IPS DF 4.7 (cell line): Measurements from ENCODE around the gene CPZ.
"Not testable (repeated sequence)": the region's sequence is repeated elsewhere in the genome, so short reads cannot be mapped to it uniquely, and the experiment has no call there.

Experiments
- DNase-seq: peaks from one replicate; pipeline ENCODE4 v3.0.0-alpha.2; 2013; ENCODE audit warnings: low spot score; ENCODE audit errors: extremely low read depth

CPZ gene

GRCh38 chr4:8649631-8650361 lies 57.2 kb downstream of the CPZ start:
- no peak for DNase-seq

- no peak for DNase-seq
These were observed 59.2 kb downstream of the CPZ start for GRCh38 chr4:8651661-8652180.

- no peak for DNase-seq
These were observed 59.9 kb downstream of the CPZ start for GRCh38 chr4:8652181-8653078.

GRCh38 chr4:8653326-8654000 lies 60.9 kb downstream of the CPZ start:
- DNase-seq = no peak

- DNase-seq = not testable (repeated sequence)
These were observed 61.6 kb downstream of the CPZ start for GRCh38 chr4:8654139-8654538.

- DNase-seq = no peak
These were observed 63.0 kb downstream of the CPZ start for GRCh38 chr4:8655411-8656184.

GRCh38 chr4:8656185-8656517 lies 63.6 kb downstream of the CPZ start:
- DNase-seq = no peak

- no peak for DNase-seq
These were observed 64.3 kb downstream of the CPZ start for GRCh38 chr4:8656711-8657380.

GRCh38 chr4:8657381-8658088 lies 65.0 kb downstream of the CPZ start:
- DNase-seq = no peak

GRCh38 chr4:8662776-8663175 lies 70.2 kb downstream of the CPZ start:
- DNase-seq = no peak

GRCh38 chr4:8664031-8664805 lies 71.7 kb downstream of the CPZ start:
- no peak for DNase-seq

GRCh38 chr4:8664976-8665375 lies 72.4 kb downstream of the CPZ start:
- DNase-seq = no peak

- no peak for DNase-seq
These were observed 73.1 kb downstream of the CPZ start for GRCh38 chr4:8665406-8666360.

- DNase-seq = no peak
These were observed 74.0 kb downstream of the CPZ start for GRCh38 chr4:8666581-8666980.
